Activated effector memory CD4-positive, alpha-beta T cell treated with Interleukin-2 at 50 U/mL for 16 hours (primary cell): ENCODE results near the gene SLITRK5.

Experiments
- DNase-seq: peaks from one replicate; pipeline ENCODE4 v3.0.0-alpha.2; 2020

Gene SLITRK5, protein sequence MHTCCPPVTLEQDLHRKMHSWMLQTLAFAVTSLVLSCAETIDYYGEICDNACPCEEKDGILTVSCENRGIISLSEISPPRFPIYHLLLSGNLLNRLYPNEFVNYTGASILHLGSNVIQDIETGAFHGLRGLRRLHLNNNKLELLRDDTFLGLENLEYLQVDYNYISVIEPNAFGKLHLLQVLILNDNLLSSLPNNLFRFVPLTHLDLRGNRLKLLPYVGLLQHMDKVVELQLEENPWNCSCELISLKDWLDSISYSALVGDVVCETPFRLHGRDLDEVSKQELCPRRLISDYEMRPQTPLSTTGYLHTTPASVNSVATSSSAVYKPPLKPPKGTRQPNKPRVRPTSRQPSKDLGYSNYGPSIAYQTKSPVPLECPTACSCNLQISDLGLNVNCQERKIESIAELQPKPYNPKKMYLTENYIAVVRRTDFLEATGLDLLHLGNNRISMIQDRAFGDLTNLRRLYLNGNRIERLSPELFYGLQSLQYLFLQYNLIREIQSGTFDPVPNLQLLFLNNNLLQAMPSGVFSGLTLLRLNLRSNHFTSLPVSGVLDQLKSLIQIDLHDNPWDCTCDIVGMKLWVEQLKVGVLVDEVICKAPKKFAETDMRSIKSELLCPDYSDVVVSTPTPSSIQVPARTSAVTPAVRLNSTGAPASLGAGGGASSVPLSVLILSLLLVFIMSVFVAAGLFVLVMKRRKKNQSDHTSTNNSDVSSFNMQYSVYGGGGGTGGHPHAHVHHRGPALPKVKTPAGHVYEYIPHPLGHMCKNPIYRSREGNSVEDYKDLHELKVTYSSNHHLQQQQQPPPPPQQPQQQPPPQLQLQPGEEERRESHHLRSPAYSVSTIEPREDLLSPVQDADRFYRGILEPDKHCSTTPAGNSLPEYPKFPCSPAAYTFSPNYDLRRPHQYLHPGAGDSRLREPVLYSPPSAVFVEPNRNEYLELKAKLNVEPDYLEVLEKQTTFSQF

GRCh38 chr13:87671031-87671752, at the start of gene SLITRK5:
Gene SLITRK5 (plus strand): TSS chr13:87671371. CDS start chr13:87675389, 4,018 bp downstream.
- no peak for DNase-seq

DNA sequence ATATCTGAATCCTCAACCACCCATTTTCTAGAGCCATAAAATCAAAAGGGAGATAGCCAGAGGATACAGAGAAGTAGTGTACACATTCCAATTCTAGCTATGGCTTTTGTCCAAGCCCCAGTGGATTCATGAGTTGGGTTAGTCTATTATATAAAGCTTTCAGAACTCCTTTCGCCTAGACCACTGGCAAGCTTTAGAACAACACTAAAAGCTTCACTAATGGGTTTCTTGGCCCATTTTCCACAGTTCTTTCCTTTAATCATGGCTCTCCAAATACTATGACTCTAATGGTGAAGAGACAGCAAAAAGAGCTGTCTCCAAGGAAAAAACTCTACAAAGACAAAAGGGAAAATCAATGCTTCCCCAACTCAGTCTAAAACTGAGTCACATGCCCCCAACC, 48.2 kb upstream of the SLITRK5 start:
- DNase-seq = no peak

GRCh38 chr13:87656306-87656705, 14.9 kb upstream of the SLITRK5 start:
- DNase-seq = no peak

GRCh38 chr13:87661471-87661870, 9.7 kb upstream of the SLITRK5 start:
- DNase-seq = no peak

- DNase-seq = no peak
These were observed 4.3 kb upstream of the SLITRK5 start for GRCh38 chr13:87666831-87667230.

GRCh38 chr13:87667686-87668085, 3.5 kb upstream of the SLITRK5 start:
- DNase-seq = no peak

GRCh38 chr13:87669379-87669978, 1.7 kb upstream of the SLITRK5 start:
- no peak for DNase-seq

- DNase-seq = no peak
These were observed 808 bp downstream of the SLITRK5 start for GRCh38 chr13:87671753-87672605.

GRCh38 chr13:87674247-87674738, 3.1 kb downstream of the SLITRK5 start:
- DNase-seq = no peak

GRCh38 chr13:87675851-87676250, 4.7 kb downstream of the SLITRK5 start:
- DNase-seq = no peak

DNA sequence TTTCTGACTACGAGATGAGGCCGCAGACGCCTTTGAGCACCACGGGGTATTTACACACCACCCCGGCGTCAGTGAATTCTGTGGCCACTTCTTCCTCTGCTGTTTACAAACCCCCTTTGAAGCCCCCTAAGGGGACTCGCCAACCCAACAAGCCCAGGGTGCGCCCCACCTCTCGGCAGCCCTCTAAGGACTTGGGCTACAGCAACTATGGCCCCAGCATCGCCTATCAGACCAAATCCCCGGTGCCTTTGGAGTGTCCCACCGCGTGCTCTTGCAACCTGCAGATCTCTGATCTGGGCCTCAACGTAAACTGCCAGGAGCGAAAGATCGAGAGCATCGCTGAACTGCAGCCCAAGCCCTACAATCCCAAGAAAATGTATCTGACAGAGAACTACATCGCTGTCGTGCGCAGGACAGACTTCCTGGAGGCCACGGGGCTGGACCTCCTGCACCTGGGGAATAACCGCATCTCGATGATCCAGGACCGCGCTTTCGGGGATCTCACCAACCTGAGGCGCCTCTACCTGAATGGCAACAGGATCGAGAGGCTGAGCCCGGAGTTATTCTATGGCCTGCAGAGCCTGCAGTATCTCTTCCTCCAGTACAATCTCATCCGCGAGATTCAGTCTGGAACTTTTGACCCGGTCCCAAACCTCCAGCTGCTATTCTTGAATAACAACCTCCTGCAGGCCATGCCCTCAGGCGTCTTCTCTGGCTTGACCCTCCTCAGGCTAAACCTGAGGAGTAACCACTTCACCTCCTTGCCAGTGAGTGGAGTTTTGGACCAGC, 5.3 kb downstream of the SLITRK5 start:
- DNase-seq = no peak

GRCh38 chr13:87677043-87677495, 5.9 kb downstream of the SLITRK5 start:
- DNase-seq = no peak

DNA sequence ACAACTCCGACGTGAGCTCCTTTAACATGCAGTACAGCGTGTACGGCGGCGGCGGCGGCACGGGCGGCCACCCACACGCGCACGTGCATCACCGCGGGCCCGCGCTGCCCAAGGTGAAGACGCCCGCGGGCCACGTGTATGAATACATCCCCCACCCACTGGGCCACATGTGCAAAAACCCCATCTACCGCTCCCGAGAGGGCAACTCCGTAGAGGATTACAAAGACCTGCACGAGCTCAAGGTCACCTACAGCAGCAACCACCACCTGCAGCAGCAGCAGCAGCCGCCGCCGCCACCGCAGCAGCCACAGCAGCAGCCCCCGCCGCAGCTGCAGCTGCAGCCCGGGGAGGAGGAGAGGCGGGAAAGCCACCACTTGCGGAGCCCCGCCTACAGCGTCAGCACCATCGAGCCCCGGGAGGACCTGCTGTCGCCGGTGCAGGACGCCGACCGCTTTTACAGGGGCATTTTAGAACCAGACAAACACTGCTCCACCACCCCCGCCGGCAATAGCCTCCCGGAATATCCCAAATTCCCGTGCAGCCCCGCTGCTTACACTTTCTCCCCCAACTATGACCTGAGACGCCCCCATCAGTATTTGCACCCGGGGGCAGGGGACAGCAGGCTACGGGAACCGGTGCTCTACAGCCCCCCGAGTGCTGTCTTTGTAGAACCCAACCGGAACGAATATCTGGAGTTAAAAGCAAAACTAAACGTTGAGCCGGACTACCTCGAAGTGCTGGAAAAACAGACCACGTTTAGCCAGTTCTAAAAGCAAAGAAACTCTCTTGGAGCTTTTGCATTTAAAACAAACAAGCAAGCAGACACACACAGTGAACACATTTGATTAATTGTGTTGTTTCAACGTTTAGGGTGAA, 6.6 kb downstream of the SLITRK5 start:
- no peak for DNase-seq

GRCh38 chr13:87678372-87678752, 7.2 kb downstream of the SLITRK5 start:
- no peak for DNase-seq

- DNase-seq = no peak
These were observed 9.1 kb downstream of the SLITRK5 start for GRCh38 chr13:87680298-87680697.

DNA sequence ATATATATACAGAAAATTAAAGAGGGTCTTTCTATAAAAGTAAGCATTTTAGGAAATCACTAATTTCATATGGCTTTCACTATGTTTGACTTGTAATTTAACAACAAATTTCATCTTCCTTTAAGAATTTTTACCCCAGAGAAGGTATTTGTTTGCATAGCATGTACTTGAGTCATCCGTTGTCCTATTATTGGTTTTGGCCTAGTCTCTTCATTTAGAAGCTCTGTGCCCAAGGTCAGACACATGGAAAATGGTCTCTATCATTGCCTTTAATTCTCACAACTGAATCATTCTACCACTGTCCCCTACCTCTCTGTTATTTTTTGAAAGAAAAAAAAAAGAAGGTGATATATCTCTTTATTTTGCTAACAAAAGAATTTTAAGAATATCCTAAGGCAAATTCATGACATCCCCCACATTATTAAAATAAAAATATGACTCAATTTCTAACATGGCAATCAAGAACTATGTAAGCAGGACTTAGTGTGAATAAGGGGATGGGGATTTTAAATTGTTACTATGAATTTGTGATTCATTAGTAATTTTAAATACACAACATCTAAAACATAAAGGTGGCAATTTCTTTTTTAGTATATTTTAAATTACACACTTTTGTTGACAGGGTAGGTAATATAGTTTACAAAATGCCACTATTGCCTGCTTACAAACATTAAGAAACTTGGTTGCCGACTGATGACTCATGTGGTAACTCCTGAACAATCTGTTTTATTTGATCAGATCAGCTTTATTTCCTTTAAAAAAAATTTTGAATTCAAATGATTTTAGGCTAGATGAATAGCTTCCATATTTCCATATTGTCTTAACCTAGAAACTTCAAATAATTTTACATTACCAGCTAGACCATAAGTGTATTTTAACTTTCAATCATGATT, 13.9 kb downstream of the SLITRK5 start:
- DNase-seq = no peak

DNA sequence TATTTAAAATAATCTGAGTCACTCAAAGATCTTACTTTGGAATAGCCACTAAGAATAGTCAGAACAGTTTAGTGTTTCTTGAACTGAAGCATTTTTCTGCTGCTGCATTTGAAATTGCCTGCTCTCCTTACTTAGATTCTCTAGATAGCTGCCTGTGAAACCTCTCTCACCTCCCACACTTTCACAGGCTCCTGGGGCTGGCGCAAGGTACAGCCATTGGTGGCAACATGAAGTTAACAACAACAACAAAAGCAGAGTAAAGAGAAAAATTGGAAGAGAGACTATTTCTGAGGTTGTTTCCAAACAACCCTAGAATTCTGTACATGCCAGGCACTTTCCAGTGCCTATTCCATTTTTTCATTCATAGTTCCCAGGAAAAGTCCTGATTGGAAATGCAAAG, 25.3 kb downstream of the SLITRK5 start:
- DNase-seq = no peak

DNA sequence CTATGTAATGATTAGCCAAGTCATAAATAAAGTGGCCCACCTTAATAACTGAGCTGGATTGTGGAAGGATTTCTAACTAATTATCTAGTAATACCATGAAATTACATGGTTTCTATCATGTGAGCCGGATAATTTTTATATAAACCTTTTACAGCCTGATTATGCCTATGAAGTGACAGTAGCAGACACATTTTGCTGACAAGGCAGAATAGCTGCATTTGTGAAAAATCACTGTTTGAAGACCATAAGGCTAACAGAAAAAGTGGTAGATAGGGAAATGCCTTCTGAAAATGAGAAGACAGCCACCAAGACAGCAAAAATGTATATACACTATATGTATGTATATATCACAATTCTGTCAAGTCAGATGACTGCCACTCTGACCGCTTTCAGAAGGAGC, 27.1 kb downstream of the SLITRK5 start:
- no peak for DNase-seq
